H7 (cell line): ENCODE measurements around the gene IGF2R. TPM values are rescaled to one million over a fixed set of nuclear protein-coding genes. Genes with fewer than 3 reads are reported as not detected.
A peak's percentile ranks its signal among the peaks of the same experiment; 100 is the strongest.
"Not testable (repeated sequence)": the region's sequence is repeated elsewhere in the genome, so short reads cannot be mapped to it uniquely, and the experiment has no call there.

Experiments used
- DNase-seq: peaks from one replicate; pipeline ENCODE4 v3.0.0; 2012
- H3K27me3 ChIP-seq: 2 replicates; pipeline ENCODE4 v1.6.0; 2011; ENCODE audit warnings: mild to moderate bottlenecking, low read length; ENCODE audit not compliant: control insufficient read depth, insufficient read depth
- H3K36me3 ChIP-seq: replicated peaks from 2 replicates; pipeline ENCODE4 v1.5.1; 2011; ENCODE audit warnings: low read length; ENCODE audit not compliant: control insufficient read depth, insufficient read depth
- H3K4me3 ChIP-seq: 2 replicates; pipeline ENCODE4 v1.5.1; 2011; ENCODE audit warnings: low read depth, mild to moderate bottlenecking, control low read depth, low read length, moderate library complexity; ENCODE audit not compliant: insufficient read depth
- total RNA-seq: library from RNA; depleted of rRNA; stranded (reverse); fragments of >200 nt; shearing (Covaris generic); gene quantifications from 2 replicates; pipeline ENCODE4 v1.2.3, GENCODE V29; 2014

Gene IGF2R
- total RNA-seq, 1 experiment from 2014 or later: 29.4 TPM

DNA sequence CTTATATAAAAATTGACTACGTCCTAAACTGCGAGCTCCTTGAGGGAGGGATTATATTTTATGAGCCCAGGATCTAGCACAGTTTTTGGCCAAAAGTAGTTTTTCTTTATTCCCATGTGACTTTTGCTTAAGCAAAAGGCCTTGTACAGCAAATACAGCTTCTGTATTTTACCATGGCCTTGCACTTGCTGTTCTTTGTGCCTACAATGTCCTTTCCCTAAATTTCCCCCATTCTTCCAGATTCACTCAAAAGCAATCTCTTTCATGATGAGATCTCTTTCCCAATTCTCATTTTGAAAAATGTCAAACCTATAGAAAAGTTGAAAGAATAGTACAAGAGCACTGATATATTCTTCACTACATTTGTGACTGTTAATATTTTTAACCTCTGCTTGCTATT is 4.8 kb upstream of the IGF2R start:
- Histone ChIP-seq H3K4me3 (no peak overlapping the region), H3K36me3 (no peaks in the 10 kb centered on the region), H3K27me3 (peaks cover 4% of the 10 kb centered on the region; the same call in 1 of the 2 replicates)
- no peak for DNase-seq

DNA sequence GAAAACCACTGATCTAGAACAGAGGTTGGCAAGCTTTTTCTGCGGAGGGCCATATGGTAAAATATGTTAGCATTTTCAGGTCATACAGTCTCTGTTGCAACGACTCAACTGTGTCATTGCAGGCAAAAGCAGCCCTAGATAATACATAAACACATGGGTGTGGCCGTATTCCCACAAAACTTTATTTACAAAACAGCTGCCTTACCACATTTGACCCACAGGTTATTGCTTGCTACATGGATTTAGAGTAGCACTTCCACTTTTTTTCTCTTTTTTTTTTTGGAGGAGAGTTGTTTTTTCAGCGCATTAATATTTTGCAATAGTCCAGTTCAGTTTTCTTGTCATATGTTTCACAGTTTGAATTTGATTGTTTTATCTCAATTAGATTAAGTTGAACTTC is 2.5 kb upstream of the IGF2R start:
- peaks cover 4% of the 10 kb centered on the region; the same call in 1 of the 2 replicates for H3K27me3 ChIP-seq

GRCh38 chr6:159966981-159967380 is 1.9 kb upstream of the IGF2R start:
- H3K4me3 ChIP-seq: no peak overlapping the region
- H3K27me3 ChIP-seq: peaks cover 4% of the 10 kb centered on the region; the same call in 1 of the 2 replicates
- H3K36me3 ChIP-seq: no peaks in the 10 kb centered on the region
- DNase-seq: no peak

More for the DNA sequence above, 2.5 kb upstream of the IGF2R start:
- no peak for DNase-seq
- Histone ChIP-seq H3K4me3 (no peak overlapping the region), H3K36me3 (no peaks in the 10 kb centered on the region)

DNA sequence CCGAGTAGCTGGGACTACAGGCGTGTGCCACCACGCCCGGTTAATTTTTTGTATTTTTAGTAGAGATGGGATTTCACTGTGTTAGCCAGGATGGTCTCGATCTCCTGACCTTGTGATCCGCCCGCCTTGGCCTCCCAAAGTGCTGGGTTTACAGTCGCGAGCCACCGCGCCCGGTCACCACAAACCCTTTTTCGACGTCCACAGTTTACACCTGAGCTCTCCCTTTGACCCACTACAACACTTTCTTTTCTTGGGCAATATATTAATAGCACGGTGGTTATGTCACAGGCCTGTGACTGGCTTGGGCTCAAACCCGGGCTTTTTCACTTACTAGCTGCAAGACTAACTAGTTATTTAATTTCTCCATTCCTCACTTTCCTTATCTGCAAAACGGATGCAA is 1.3 kb upstream of the IGF2R start:
- not testable (repeated sequence) for H3K36me3 ChIP-seq, H3K27me3 ChIP-seq, DNase-seq, H3K4me3 ChIP-seq

GRCh38 chr6:159969204-159969912 is 476 bp downstream of the IGF2R start:
- no peaks in the 10 kb centered on the region; the same call in 1 of the 2 replicates for H3K27me3 ChIP-seq
- peak; percentile 79 for DNase-seq
- H3K4me3 ChIP-seq: peak overlapping the region; percentile 73
- H3K36me3 ChIP-seq: no peaks in the 10 kb centered on the region

DNA sequence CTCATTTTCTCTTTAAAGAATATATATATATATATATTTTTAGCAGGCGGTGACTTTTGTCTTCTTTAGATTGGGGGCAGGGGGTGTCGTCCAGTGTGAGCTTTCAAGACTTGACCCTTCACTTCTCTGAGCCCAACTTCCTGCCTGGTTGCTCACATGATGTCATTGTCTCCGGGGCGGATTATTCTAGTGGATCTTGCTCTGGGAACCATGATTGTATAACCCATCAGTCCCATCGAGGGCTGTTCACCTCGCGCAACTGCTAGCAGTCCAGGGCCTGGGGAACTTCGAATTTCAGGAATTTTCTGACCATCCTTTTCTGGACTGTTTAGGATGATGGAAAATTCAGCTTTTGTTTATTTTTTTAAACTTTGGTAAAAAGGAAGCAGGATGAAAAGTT is 1.0 kb downstream of the IGF2R start:
- H3K27me3 ChIP-seq: no peaks in the 10 kb centered on the region; the same call in 1 of the 2 replicates
- no peaks in the 10 kb centered on the region for H3K36me3 ChIP-seq
- peak; percentile 71 for DNase-seq
- H3K4me3 ChIP-seq: peak overlapping the region; percentile 73

DNA sequence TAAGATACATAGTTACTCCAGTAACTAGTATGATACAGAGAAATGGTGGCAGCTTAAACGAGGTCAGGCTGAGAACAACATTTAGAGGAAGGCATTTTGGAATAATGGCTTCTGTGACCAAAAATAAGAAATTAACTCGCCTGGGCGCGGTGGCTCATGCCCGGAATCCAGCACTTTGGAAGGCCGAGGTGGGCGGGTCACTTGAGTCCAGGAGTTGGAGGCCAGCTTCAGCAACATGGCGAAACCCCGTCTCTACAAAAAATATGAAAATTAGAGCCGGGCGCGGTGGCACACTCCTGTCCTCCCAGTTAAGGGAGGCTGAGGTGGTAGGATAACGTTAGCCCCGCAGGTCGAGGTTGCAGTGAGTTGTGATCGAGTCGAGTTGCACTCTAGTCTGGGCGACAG is 1.8 kb downstream of the IGF2R start:
- DNase-seq: no peak
- no peaks in the 10 kb centered on the region for H3K36me3 ChIP-seq
- no peaks in the 10 kb centered on the region; the same call in 1 of the 2 replicates for H3K27me3 ChIP-seq
- H3K4me3 ChIP-seq: no peak overlapping the region

DNA sequence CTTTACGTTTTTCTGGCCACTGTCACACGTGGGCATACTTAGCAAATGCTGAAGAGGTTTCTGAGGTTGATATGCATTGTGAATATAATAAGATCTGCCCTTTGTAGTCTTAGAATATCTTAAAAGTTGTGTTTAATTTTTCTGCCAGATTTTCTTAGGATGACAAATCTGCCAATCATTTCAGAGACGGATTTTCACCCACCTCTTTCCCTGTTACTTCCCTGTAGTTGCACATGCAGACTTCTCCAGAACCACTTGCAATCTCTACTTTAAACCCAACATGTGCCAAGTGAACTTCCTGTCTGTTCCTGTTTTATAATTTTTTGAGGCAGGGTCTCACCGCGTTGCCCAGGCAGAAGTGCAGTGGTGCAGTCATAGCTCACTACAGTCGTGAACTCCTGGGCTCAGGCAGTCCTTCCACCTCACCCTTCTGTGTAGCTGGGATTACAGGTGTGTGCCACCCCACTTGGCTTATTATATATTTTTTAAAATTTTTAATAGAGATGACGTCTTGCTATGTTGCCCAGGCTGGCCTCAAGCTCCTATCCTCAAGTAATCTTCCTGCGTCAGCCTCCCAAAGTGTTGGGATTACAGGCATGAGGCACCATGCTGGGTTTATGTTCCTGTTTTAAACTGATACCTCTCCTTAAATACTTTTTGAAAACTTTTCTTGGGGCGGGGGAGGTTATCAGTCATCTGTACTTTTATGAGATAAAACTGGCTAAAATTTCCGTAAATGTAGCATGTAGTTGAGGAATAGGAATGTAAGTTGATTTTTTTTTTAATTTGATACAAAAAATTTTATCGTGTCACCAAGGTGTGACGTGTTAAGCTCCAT is 2.7 kb downstream of the IGF2R start:
- DNase-seq: no peak
- H3K4me3 ChIP-seq: no peak overlapping the region
- H3K36me3 ChIP-seq: no peaks in the 10 kb centered on the region
- no peaks in the 10 kb centered on the region; the same call in 1 of the 2 replicates for H3K27me3 ChIP-seq

- no peak overlapping the region for H3K4me3 ChIP-seq
- no peaks in the 10 kb centered on the region; the same call in 1 of the 2 replicates for H3K27me3 ChIP-seq
- no peaks in the 10 kb centered on the region for H3K36me3 ChIP-seq
- no peak for DNase-seq
Observed at GRCh38 chr6:159972506-159973268, 3.8 kb downstream of the IGF2R start.

DNA sequence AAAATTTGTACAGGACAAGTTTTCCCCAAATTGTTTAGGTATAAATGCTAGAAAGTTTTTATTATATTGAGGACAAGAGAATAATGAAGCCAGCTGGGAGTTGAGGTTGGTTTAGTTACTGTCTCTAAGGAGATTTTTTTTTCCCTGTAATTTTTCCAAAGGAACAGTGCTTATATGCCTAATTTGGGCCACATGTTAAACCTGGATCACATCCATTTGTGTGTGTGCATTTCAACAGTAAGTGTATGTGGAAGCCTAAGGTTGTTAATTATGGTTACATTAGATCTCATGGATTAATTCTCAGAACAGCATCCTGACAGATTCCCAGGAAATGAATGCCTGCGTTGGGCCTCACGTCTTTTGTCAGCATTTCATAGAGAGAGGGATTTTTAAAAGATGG is 4.5 kb downstream of the IGF2R start:
- no peak for DNase-seq
- Histone ChIP-seq H3K4me3 (no peak overlapping the region), H3K36me3 (no peaks in the 10 kb centered on the region), H3K27me3 (no peaks in the 10 kb centered on the region; the same call in 1 of the 2 replicates)

DNA sequence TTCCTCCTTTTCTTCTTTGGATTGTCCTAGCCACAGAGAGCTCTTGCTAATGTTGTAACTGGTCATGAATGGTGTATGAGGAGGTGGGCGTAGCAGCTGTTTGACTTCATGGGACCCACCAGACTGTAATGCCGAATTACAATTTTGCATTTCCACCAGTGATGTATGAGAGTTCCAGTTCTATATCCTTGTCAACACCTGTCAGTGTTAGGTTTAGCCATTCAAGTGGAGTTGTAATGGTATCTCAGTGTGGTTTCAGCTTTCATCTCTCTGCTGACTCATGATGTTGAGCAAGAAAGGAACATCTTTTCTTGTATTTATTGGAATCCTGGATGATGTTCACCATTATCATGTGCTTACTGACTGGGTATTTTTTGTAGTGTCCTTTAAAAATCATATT is 5.1 kb downstream of the IGF2R start:
- Histone ChIP-seq H3K27me3 (no peaks in the 10 kb centered on the region), H3K4me3 (no peak overlapping the region), H3K36me3 (no peaks in the 10 kb centered on the region)
- no peak for DNase-seq

DNA sequence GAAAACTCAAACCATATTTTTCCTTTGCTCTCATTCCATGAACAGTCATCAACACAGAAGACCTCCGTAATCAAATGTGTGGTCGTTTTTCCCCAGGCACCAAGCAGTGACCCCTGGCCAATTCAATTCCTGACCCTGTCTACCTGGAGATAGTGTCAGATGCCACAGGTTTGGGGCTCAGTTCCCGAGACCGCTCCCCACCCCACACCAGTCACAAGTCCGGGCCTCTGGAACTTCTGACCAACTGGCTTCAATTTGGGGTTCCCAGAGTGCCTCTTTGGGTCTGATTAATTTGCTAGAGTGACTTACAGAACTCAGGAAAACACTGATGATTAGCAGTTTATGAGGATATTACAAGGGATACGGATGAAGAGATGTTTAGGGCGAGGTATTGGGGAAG is 6.0 kb downstream of the IGF2R start:
- no peak for DNase-seq
- Histone ChIP-seq H3K27me3 (no peaks in the 10 kb centered on the region), H3K4me3 (no peak overlapping the region), H3K36me3 (no peaks in the 10 kb centered on the region)

- Histone ChIP-seq H3K36me3 (no peaks in the 10 kb centered on the region), H3K4me3 (no peak overlapping the region), H3K27me3 (no peaks in the 10 kb centered on the region)
- no peak for DNase-seq
Observed at GRCh38 chr6:159976686-159977254, 7.9 kb downstream of the IGF2R start.

DNA sequence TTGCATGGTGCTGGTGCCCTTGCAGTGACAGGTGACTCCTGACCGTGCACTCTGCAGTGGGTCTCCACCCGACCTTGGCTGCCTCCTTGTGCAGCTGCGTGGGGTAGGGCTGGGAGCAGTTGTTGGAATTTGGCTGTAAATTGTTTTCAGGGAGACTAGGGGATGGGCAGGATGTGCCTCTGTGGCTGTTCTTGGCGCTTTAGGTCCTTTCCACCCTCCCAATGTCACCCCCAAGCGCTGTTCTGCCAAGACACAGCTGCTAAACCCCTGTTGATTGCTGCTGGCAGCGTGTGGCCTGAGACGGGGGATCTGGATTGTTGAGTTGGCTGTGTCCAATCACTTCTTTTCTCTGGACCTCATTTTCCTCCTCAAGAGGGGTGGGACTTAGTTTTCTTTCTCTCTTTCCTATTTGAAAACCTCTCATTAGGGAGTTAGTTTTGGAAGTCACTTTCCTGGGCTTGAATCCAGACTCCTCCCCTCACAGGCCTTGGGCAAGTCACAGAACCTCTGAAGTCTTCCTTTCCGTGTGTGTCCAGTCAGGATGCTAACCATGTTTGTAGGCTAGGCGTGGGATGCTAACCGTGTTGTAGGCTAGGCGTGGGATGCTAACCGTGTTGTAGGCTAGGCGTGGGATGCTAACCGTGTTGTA is 8.5 kb downstream of the IGF2R start:
- DNase-seq: no peak
- H3K4me3 ChIP-seq: no peak overlapping the region
- H3K27me3 ChIP-seq: no peaks in the 10 kb centered on the region
- H3K36me3 ChIP-seq: no peaks in the 10 kb centered on the region
